SH-SY5Y (cell line): Measurements from ENCODE around the gene COL4A6.

Source experiments
- GATA2 ChIP-seq: IDR thresholded peaks from 2 replicates; pipeline ENCODE4 v1.6.1; 2011; ENCODE audit warnings: mild to moderate bottlenecking, low read depth, low read length
- GATA3 ChIP-seq: IDR thresholded peaks from 2 replicates; pipeline ENCODE4 v1.6.1; 2011; ENCODE audit warnings: low read depth, mild to moderate bottlenecking, low read length, moderate library complexity

Gene COL4A6

GRCh38 chrX:108361316-108361715 lies 76.9 kb downstream of the COL4A6 start:
- TF ChIP-seq GATA3, result no peak
- no peak for TF ChIP-seq GATA2

GRCh38 chrX:108359806-108360602 lies 78.2 kb downstream of the COL4A6 start:
- TF ChIP-seq GATA3 (no peak), GATA2 (no peak)

- TF ChIP-seq GATA3 (no peak), GATA2 (no peak)
These were observed 84.8 kb downstream of the COL4A6 start for GRCh38 chrX:108353452-108353851.

- TF ChIP-seq GATA2 (no peak), GATA3 (no peak)
These were observed 89.0 kb downstream of the COL4A6 start for GRCh38 chrX:108349210-108349609.

GRCh38 chrX:108348525-108348924 lies 89.7 kb downstream of the COL4A6 start:
- TF ChIP-seq GATA2 (no peak), GATA3 (no peak)

GRCh38 chrX:108347800-108348199 lies 90.4 kb downstream of the COL4A6 start:
- TF ChIP-seq GATA3 (no peak), GATA2 (no peak)

GRCh38 chrX:108344216-108344615 lies 94.0 kb downstream of the COL4A6 start:
- TF ChIP-seq GATA2 (no peak), GATA3 (no peak)

GRCh38 chrX:108341947-108342346 lies 96.3 kb downstream of the COL4A6 start:
- TF ChIP-seq GATA2, result no peak

- TF ChIP-seq GATA3, result no peak
- no peak for TF ChIP-seq GATA2
These were observed 105.9 kb downstream of the COL4A6 start for GRCh38 chrX:108332281-108332680.

GRCh38 chrX:108331126-108331909 lies 106.9 kb downstream of the COL4A6 start:
- no peak for TF ChIP-seq GATA3
- no peak for TF ChIP-seq GATA2

- TF ChIP-seq GATA3 (no peak), GATA2 (no peak)
These were observed 114.5 kb downstream of the COL4A6 start for GRCh38 chrX:108323751-108324150.

- no peak for TF ChIP-seq GATA3
These were observed 116.0 kb downstream of the COL4A6 start for GRCh38 chrX:108322234-108322633.

- TF ChIP-seq GATA3 (no peak), GATA2 (no peak)
These were observed 121.8 kb downstream of the COL4A6 start for GRCh38 chrX:108316456-108316855.

- no peak for TF ChIP-seq GATA2
- no peak for TF ChIP-seq GATA3
These were observed 124.6 kb downstream of the COL4A6 start for GRCh38 chrX:108313669-108314068.

- TF ChIP-seq GATA3, result no peak
- no peak for TF ChIP-seq GATA2
These were observed 125.3 kb downstream of the COL4A6 start for GRCh38 chrX:108312957-108313356.
